HCT116 (cell line): Measurements from ENCODE around the gene RPUSD3. TPM values are rescaled to one million over a fixed set of nuclear protein-coding genes. Genes with fewer than 3 reads are reported as not detected.

Experiments
- ATAC-seq: fragments of 200-7000 bp; cut with Tn5 transposase; 2 replicates; pipeline ENCODE4 v1.9.1; 2020; ENCODE audit warnings: mild to moderate bottlenecking, moderate library complexity
- BruUV-seq: library from RNA; stranded (reverse); fragments of 400-500 nt; replicated peaks from 2 replicates; lab custom pipeline; 2021; lab: Mats Ljungman, UMichigan
- CTCF ChIA-PET: fragments of 300-600 bp; sonication (Branson Sonifier 250); formaldehyde crosslinking; loops from one replicate; lab custom pipeline; 2021; ENCODE audit warnings: antibody characterized with exemption; lab: Charles Lee
- POLR2A ChIA-PET: fragments of 300-600, 350-600 bp; sonication (Branson Sonifier 250); formaldehyde crosslinking; loops from one replicate; lab custom pipeline; 2021; ENCODE audit warnings: antibody characterized with exemption; lab: Charles Lee
- RAD21 ChIA-PET, 2 experiments: fragments of 300-600 bp; sonication (Branson Sonifier 250); formaldehyde crosslinking; loops; one replicate each; lab custom pipeline; 2023; ENCODE audit warnings: low total read pairs in 2 of 2; ENCODE audit not compliant: uncharacterized antibody in 2 of 2, unreplicated experiment in 2 of 2, low non-redundant PET in 1 of 2; lab: Charles Lee
- DNase-seq: peaks from one replicate; pipeline ENCODE4 v3.0.0-alpha.2; 2010; ENCODE audit warnings: low read depth, low spot score
- H2AFZ ChIP-seq: fragments of 200-600 bp; shearing (Covaris generic), sonication (generic); 2 replicates; pipeline ENCODE4 v1.6.1; 2017; ENCODE audit warnings: low read depth, mixed run types, mixed read lengths, antibody characterized with exemption, low read length; ENCODE audit not compliant: poor library complexity, severe bottlenecking
- H3K27ac ChIP-seq: 2 replicates; pipeline ENCODE4 v1.5.1; 2012; ENCODE audit warnings: low read depth, low read length
- H3K27me3 ChIP-seq: fragments of 200-600 bp; sonication (generic); 2 replicates; pipeline ENCODE4 v1.6.1; 2016; ENCODE audit warnings: mixed run types, low read length, mixed read lengths; ENCODE audit not compliant: insufficient read depth
- H3K36me3 ChIP-seq, 2 experiments: fragments of 200-500 bp in 1 of 2; fragments of 200-600 bp in 1 of 2; sonication (Bioruptor generic) in 1 of 2; sonication (generic) in 1 of 2; 2 replicates each; pipeline versions ENCODE4 v1.5.1 to v1.6.1; 2014 to 2016; ENCODE audit warnings: low read length in 2 of 2, inconsistent platforms in 1 of 2, mixed read lengths in 1 of 2, mixed run types in 1 of 2; ENCODE audit not compliant: insufficient read depth in 2 of 2, control insufficient read depth in 1 of 2
- H3K4me1 ChIP-seq, 2 experiments: fragments of 200-600 bp in 1 of 2; sonication (generic) in 1 of 2; 2 replicates each; pipeline versions ENCODE4 v1.5.1 to v1.6.1; 2012 to 2017; ENCODE audit warnings: low read length in 2 of 2, inconsistent platforms in 1 of 2, mild to moderate bottlenecking in 1 of 2, mixed read lengths in 1 of 2, mixed run types in 1 of 2, moderate library complexity in 1 of 2; ENCODE audit not compliant: insufficient read depth in 2 of 2, control insufficient read depth in 1 of 2
- H3K4me2 ChIP-seq: fragments of 200-600 bp; sonication (generic); 2 replicates; pipeline ENCODE4 v1.6.1; 2017; ENCODE audit warnings: mixed run types, low read length, mixed read lengths
- H3K4me3 ChIP-seq, 2 experiments: fragments of 200-600 bp in 1 of 2; sonication (generic) in 1 of 2; replicated peaks in 1 of 2; 2 replicates each; pipeline ENCODE4 v1.5.1; 2011 to 2016; ENCODE audit warnings: low read length in 2 of 2, control low read depth in 1 of 2, low read depth in 1 of 2, mild to moderate bottlenecking in 1 of 2, mixed read lengths in 1 of 2, mixed run types in 1 of 2
- H3K79me2 ChIP-seq: fragments of 200-600 bp; sonication (generic); 2 replicates; pipeline ENCODE4 v1.6.1; 2017; ENCODE audit warnings: mild to moderate bottlenecking, mixed run types, low read length, moderate library complexity, mixed read lengths; ENCODE audit not compliant: insufficient read depth
- H3K9ac ChIP-seq: fragments of 200-600 bp; sonication (generic); 2 replicates; pipeline ENCODE4 v1.6.1; 2016; ENCODE audit warnings: low read length, mixed read lengths
- H3K9me2 ChIP-seq: fragments of 200-600 bp; sonication (generic), shearing (Covaris generic); 2 replicates; pipeline ENCODE4 v1.6.1; 2017; ENCODE audit warnings: mixed run types, mild to moderate bottlenecking, moderate library complexity; ENCODE audit not compliant: insufficient read depth
- H3K9me3 ChIP-seq, 2 experiments: fragments of 200-500 bp in 1 of 2; fragments of 200-600 bp in 1 of 2; sonication (Bioruptor generic) in 1 of 2; sonication (generic) in 1 of 2; 2 replicates each; pipeline ENCODE4 v1.6.1; 2014 to 2017; ENCODE audit warnings: low read length in 2 of 2, mixed read lengths in 2 of 2, inconsistent platforms in 1 of 2, low read depth in 1 of 2, mild to moderate bottlenecking in 1 of 2, mixed run types in 1 of 2, moderate library complexity in 1 of 2; ENCODE audit not compliant: control insufficient read depth in 1 of 2, insufficient read depth in 1 of 2
- H4K20me1 ChIP-seq: fragments of 200-600 bp; sonication (generic), shearing (Covaris generic); 2 replicates; pipeline ENCODE4 v1.6.1; 2017; ENCODE audit warnings: mixed run types, mild to moderate bottlenecking, moderate library complexity; ENCODE audit not compliant: insufficient read depth
- CBX3 ChIP-seq: IDR thresholded peaks from 2 replicates; pipeline ENCODE4 v1.6.1; 2012; ENCODE audit warnings: low read depth
- EGR1 ChIP-seq: IDR thresholded peaks from 2 replicates; pipeline ENCODE4 v1.6.1; 2012; ENCODE audit warnings: low read depth
- POLR2AphosphoS5 ChIP-seq: IDR thresholded peaks from 2 replicates; pipeline ENCODE4 v1.6.1; 2011; ENCODE audit warnings: mild to moderate bottlenecking, low read depth, low read length, moderate library complexity
- SIN3A ChIP-seq: IDR thresholded peaks from 2 replicates; pipeline ENCODE4 v1.6.1; 2012; ENCODE audit warnings: low read depth
- TCF7L2 ChIP-seq: IDR thresholded peaks from 2 replicates; pipeline ENCODE4 v1.7.0; 2011; ENCODE audit warnings: borderline replicate concordance, inconsistent platforms; ENCODE audit not compliant: insufficient read depth, insufficient read length; ENCODE audit errors: extremely low read depth
- YY1 ChIP-seq: IDR thresholded peaks from 2 replicates; pipeline ENCODE4 v1.6.1; 2011; ENCODE audit warnings: low read length, low read depth, moderate library complexity, mild to moderate bottlenecking; ENCODE audit not compliant: insufficient replicate concordance; ENCODE audit errors: extremely low read depth
- intact Hi-C: fragments of 100-400 bp; cut with micrococcal nuclease; formaldehyde crosslinking; loops from 2 replicates; pipeline ENCODE4 v1.10.0; 2022
- total RNA-seq: library from RNA; stranded (reverse); gene quantifications from one replicate; pipeline ENCODE4 v1.2.1, GENCODE V29; 2021; ENCODE audit not compliant: unreplicated experiment

Gene RPUSD3
- total RNA-seq, 1 experiment from 2014 or later: 58.0 TPM

DNA sequence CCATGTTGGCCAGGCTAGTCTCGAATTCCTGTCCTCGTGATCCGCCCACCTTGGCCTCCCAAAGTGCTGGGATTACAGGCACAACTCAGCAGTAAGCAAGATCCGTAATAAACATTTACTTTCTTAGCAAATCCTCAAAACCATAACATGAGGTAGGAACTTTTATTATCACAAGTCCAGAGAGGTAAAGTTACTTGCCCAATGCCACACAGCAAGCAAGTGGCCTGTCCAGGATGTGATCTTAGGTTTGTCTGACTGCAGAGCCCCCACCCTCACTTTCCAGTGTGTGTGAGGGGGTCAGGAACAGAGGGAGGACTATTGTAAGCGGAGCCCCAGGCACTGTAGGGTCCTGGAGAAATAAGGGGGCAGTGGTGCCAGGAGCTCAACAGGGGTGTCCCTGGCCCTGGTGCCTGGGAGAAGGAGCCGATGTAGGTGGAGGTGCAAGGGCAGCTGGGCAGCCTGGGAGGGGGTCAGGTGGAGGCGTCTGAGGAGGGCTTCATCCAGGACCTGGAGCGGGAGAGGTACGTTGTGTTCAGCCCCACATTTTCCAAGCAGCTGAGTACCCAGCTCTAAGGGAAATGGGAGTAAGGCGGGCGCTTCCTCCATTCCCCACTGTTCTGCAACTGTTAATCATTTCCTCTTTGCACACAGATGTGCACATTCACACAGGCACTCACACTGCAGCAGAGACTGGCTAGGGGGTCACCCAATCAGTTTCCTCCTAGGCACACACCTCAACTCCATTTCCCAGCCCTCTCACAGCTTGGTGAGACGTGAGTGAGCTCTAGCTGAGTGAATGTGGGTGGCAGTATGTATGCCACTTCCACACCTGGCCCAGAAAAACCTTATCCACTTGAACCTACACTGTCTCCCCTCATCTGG, 5.9 kb downstream of the RPUSD3 start:
- Histone ChIP-seq H3K36me3 (peaks cover 13 to 25% of the 10 kb centered on the region in 2 experiments; a peak in 3 of 4 replicates), H3K27me3 (no peaks in the 10 kb centered on the region), H3K4me3 (no peak overlapping the region), H3K27ac (no peak overlapping the region), H3K4me1 (peaks cover 0 to 8% of the 10 kb centered on the region in 2 experiments; a peak in 1 of 4 replicates), H3K9me2 (no peaks in the 10 kb centered on the region), H2AFZ (no peak overlapping the region), H3K4me2 (no peak overlapping the region), H3K9ac (no peak overlapping the region), H3K79me2 (peaks cover under 1% of the 10 kb centered on the region; the same call in 1 of the 2 replicates), H4K20me1 (no peaks in the 10 kb centered on the region), H3K9me3 (no peaks in the 10 kb centered on the region)
- TF ChIP-seq POLR2AphosphoS5 (no peak), EGR1 (no peak), TCF7L2 (no peak), SIN3A (no peak), CBX3 (no peak), YY1 (no peak)
- no peak for ATAC-seq
- ChIA-PET RAD21 (interaction anchor here in 1 of 2 experiments (0.7 kb wide), 1 partner anchor 220 kb away, joined by 3 read pairs; no protein-coding TSS in a partner anchor), CTCF (no interaction called here), POLR2A (interaction anchor here (0.7 kb wide), 1 partner anchor 108 kb away, joined by 3 read pairs; no protein-coding TSS in a partner anchor)
- no peak for DNase-seq
- no TSS peak for BruUV-seq
- intact Hi-C loops: no loop called here
